ENCODE results near the gene STH.

DNA sequence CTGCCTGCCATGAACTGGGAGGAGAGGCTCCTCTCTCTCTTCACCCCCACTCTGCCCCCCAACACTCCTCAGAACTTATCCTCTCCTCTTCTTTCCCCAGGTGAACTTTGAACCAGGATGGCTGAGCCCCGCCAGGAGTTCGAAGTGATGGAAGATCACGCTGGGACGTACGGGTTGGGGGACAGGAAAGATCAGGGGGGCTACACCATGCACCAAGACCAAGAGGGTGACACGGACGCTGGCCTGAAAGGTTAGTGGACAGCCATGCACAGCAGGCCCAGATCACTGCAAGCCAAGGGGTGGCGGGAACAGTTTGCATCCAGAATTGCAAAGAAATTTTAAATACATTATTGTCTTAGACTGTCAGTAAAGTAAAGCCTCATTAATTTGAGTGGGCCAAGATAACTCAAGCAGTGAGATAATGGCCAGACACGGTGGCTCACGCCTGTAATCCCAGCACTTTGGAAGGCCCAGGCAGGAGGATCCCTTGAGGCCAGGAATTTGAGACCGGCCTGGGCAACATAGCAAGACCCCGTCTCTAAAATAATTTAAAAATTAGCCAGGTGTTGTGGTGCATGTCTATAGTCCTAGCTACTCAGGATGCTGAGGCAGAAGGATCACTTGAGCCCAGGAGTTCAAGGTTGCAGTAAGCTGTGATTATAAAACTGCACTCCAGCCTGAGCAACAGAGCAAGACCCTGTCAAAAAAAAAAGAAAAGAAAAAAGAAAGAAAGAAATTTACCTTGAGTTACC, 36.7 kb upstream of the STH start:
- TF ChIP-seq POLR2A (IDR thresholded peaks at IDR 0.05) (no peak), CTCF (IDR thresholded peaks at IDR 0.05) (no peak)

All from adrenal gland (tissue), 5 donors.